GM12872 (cell line): Measurements from ENCODE around the gene BRCA1.

Source experiments
- TF ChIP-seq, protein P1 (sequence below): IDR thresholded peaks from 3 replicates; pipeline ENCODE4 v1.5.1; 2011; ENCODE audit warnings: low read depth, mild to moderate bottlenecking, low read length, moderate library complexity; ENCODE audit not compliant: insufficient read depth

Gene BRCA1

GRCh38 chr17:43105146-43105545 is 20.0 kb downstream of the BRCA1 start:
- TF ChIP-seq, protein P1, sequence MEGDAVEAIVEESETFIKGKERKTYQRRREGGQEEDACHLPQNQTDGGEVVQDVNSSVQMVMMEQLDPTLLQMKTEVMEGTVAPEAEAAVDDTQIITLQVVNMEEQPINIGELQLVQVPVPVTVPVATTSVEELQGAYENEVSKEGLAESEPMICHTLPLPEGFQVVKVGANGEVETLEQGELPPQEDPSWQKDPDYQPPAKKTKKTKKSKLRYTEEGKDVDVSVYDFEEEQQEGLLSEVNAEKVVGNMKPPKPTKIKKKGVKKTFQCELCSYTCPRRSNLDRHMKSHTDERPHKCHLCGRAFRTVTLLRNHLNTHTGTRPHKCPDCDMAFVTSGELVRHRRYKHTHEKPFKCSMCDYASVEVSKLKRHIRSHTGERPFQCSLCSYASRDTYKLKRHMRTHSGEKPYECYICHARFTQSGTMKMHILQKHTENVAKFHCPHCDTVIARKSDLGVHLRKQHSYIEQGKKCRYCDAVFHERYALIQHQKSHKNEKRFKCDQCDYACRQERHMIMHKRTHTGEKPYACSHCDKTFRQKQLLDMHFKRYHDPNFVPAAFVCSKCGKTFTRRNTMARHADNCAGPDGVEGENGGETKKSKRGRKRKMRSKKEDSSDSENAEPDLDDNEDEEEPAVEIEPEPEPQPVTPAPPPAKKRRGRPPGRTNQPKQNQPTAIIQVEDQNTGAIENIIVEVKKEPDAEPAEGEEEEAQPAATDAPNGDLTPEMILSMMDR = no peak

GRCh38 chr17:43104665-43105064 is 20.5 kb downstream of the BRCA1 start:
- TF ChIP-seq, protein P1 = no peak

GRCh38 chr17:43094129-43094835 is 30.9 kb downstream of the BRCA1 start:
- TF ChIP-seq, protein P1 = no peak

GRCh38 chr17:43092901-43093300 is 32.3 kb downstream of the BRCA1 start:
- TF ChIP-seq, protein P1 = no peak

DNA sequence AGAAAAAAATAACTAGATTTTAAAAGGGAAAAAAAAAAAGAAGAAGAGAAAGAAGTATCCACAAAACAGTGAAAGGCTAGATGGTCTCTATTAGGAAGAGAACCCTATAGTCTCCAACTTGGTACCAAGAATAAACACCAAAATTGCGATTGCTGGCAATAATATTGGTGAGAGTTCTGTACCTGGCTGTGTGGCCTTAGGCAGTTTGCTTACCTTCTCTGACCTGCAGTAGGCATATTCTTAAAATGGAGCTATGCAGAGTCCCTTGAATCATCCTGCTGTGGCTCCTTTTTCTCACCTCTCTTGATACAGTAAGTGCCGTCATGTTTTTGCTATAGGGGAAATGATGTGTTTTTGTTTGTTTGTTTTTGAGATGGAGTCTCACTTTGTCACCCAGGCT is 35.1 kb downstream of the BRCA1 start:
- TF ChIP-seq, protein P1 = no peak

DNA sequence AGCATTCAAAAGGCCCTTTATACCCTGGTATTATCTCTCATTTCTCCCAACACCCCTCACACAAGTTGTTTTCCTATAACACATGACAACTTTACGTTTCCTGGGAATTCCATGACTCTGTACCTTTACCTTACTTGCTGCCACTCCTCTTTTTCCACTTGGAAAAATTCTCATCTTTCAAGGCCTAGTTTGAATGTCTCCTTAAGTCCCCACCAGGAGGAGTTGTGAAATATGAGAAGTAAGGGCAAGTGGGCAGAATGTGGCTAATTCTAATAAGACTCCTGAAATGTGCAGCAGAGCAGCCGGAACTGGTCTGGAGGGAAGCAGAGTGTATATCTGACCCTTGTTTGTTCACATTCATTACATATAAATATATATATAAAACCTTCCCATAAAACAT is 39.7 kb downstream of the BRCA1 start:
- TF ChIP-seq, protein P1 = no peak

DNA sequence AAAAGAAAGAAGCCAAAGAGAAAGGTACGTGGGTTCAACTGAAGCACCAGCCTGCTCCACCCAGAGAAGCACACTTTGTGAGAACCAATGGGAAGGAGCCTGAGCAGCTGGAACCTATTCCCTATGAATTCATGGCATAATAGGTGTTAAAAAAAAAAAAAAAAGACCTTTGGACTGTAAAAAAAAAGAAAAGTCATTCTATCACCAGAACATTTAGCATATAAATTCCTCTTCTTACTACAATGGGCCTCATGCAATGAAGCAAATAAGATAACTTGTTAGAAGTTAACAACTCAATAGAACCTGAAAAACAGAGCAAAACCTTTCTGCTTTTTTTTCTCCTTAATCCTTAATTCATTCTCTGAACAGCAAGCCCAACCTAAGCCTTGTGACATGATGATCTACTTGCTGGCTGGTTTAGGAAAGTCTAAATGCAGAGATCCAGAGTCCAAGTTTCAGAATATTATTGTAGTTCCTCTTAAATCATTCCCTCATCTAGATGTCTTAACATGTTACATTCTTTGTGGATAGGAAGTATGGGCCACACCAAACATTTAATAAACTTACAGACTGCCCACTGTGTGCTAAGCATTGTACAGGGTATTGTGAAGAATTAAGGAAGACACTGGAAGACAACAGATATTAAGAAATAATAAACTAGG is 45.4 kb downstream of the BRCA1 start:
- TF ChIP-seq, protein P1 = no peak
